ENCODE data around the gene ATG14. TPM values are rescaled to one million over a fixed set of nuclear protein-coding genes. Genes with fewer than 3 reads are reported as not detected.
A peak's percentile ranks its signal among the peaks of the same experiment; 100 is the strongest.

The ATG14 gene
- total RNA-seq, 2 donors from 2014 or later, result 5.4 to 7.2 TPM

DNA sequence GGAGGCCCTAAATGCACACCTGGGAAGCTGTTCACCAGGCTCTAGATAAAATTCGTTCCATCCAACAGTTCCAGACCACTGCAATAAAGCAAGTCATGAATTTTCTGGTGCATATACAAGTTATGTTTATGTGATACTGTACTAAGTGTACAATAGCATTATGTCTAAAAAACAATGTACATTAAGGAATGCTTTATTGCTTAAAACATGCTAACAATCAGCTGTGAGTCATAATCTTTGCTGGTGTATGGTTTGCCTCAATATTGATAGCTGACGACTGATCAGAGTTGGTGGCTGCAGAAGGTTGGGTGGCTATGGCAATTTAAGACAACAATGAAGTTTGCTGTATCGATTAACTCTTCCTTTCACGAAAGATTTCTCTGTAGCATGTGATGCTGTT, 52.3 kb downstream of the ATG14 start:
- Histone ChIP-seq H3K9me3 (no peaks in the 10 kb centered on the region), H3K4me1 (peaks cover under 1% of the 10 kb centered on the region), H3K27ac (no peak overlapping the region), H3K4me3 (no peak overlapping the region), H3K27me3 (no peaks in the 10 kb centered on the region), H3K9ac (ENCODE audit: low read depth in 2 of 2, low read length in 2 of 2) (no peak overlapping the region), H3K36me3 (peaks cover 4% of the 10 kb centered on the region)
- TF ChIP-seq, protein P1, sequence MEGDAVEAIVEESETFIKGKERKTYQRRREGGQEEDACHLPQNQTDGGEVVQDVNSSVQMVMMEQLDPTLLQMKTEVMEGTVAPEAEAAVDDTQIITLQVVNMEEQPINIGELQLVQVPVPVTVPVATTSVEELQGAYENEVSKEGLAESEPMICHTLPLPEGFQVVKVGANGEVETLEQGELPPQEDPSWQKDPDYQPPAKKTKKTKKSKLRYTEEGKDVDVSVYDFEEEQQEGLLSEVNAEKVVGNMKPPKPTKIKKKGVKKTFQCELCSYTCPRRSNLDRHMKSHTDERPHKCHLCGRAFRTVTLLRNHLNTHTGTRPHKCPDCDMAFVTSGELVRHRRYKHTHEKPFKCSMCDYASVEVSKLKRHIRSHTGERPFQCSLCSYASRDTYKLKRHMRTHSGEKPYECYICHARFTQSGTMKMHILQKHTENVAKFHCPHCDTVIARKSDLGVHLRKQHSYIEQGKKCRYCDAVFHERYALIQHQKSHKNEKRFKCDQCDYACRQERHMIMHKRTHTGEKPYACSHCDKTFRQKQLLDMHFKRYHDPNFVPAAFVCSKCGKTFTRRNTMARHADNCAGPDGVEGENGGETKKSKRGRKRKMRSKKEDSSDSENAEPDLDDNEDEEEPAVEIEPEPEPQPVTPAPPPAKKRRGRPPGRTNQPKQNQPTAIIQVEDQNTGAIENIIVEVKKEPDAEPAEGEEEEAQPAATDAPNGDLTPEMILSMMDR (IDR thresholded peaks at IDR 0.05), result no peak
- intact Hi-C loops (cut with DNase I), result no loop called here
- no peak for DNase-seq

- Histone ChIP-seq H3K27ac (no peak overlapping the region), H3K4me3 (no peak overlapping the region), H3K36me3 (peaks cover 4% of the 10 kb centered on the region), H3K27me3 (no peaks in the 10 kb centered on the region), H3K9me3 (no peaks in the 10 kb centered on the region), H3K4me1 (peaks cover 5% of the 10 kb centered on the region), H3K9ac (ENCODE audit: low read depth in 2 of 2, low read length in 2 of 2) (no peak overlapping the region)
- peak; percentile 50 for DNase-seq
- TF ChIP-seq, protein P1 (IDR thresholded peaks at IDR 0.05), result no peak
- intact Hi-C loops (cut with DNase I), result no loop called here
Observed at GRCh38 chr14:55356913-55357312, 54.7 kb downstream of the ATG14 start.

- Histone ChIP-seq H3K36me3 (peaks cover 4% of the 10 kb centered on the region), H3K27ac (no peak overlapping the region), H3K9me3 (no peaks in the 10 kb centered on the region), H3K27me3 (no peaks in the 10 kb centered on the region), H3K4me3 (no peak overlapping the region), H3K9ac (ENCODE audit: low read depth in 2 of 2, low read length in 2 of 2) (no peak overlapping the region), H3K4me1 (peaks cover 5% of the 10 kb centered on the region)
- no peak for DNase-seq
- TF ChIP-seq, protein P1 (IDR thresholded peaks at IDR 0.05), result no peak
- intact Hi-C loops (cut with DNase I), result no loop called here
Observed at GRCh38 chr14:55355922-55356321, 55.7 kb downstream of the ATG14 start.

GRCh38 chr14:55354500-55354899, 57.1 kb downstream of the ATG14 start:
- H3K9me3 ChIP-seq, result no peaks in the 10 kb centered on the region
- no peaks in the 10 kb centered on the region for H3K27me3 ChIP-seq
- peak; percentile 74 for DNase-seq
- TF ChIP-seq, protein P1 (IDR thresholded peaks at IDR 0.05), result peak; percentile 52
- no peak overlapping the region for H3K4me3 ChIP-seq
- peaks cover 4% of the 10 kb centered on the region for H3K36me3 ChIP-seq
- peaks cover 5% of the 10 kb centered on the region for H3K4me1 ChIP-seq
- peak overlapping the region in 1 of 2 donors; percentile 35 for H3K9ac ChIP-seq (ENCODE audit: low read depth in 2 of 2, low read length in 2 of 2)
- peak overlapping the region; percentile 37 for H3K27ac ChIP-seq
- intact Hi-C loops (cut with DNase I), result loop anchor here (5.0 kb wide), 1 partner anchor 82 kb away; the partner anchor contains the start of gene FBXO34

- Histone ChIP-seq H3K27ac (peak overlapping the region; percentile 37), H3K4me1 (peaks cover 5% of the 10 kb centered on the region), H3K9ac (ENCODE audit: low read depth in 2 of 2, low read length in 2 of 2) (peak overlapping the region in 1 of 2 donors; percentile 35), H3K36me3 (peaks cover 4% of the 10 kb centered on the region), H3K9me3 (no peaks in the 10 kb centered on the region), H3K4me3 (no peak overlapping the region), H3K27me3 (no peaks in the 10 kb centered on the region)
- DNase-seq, result no peak
- TF ChIP-seq, protein P1 (IDR thresholded peaks at IDR 0.05), result no peak
- intact Hi-C loops (cut with DNase I), result loop anchor here (5.0 kb wide), 1 partner anchor 82 kb away; the partner anchor contains the start of gene FBXO34
Observed at GRCh38 chr14:55353686-55354467, 57.8 kb downstream of the ATG14 start.

Measured in colonic mucosa (tissue), 4 donors.